Mononuclear cell (primary cell): ENCODE data around the gene PTPRA. TPM values are rescaled to one million over a fixed set of nuclear protein-coding genes. Genes with fewer than 3 reads are reported as not detected.
A peak's percentile ranks its signal among the peaks of the same experiment; 100 is the strongest.

ENCODE experiments used
- H3K27me3 ChIP-seq: 2 replicates; pipeline ENCODE4 v1.6.0; 2011; ENCODE audit warnings: low read length, control low read depth; ENCODE audit not compliant: insufficient read depth
- H3K4me1 ChIP-seq: 2 replicates; pipeline ENCODE4 v1.5.1; 2011; ENCODE audit warnings: mild to moderate bottlenecking, low read length, control low read depth; ENCODE audit not compliant: insufficient read depth
- H3K4me3 ChIP-seq: 2 replicates; pipeline ENCODE4 v1.5.1; 2011; ENCODE audit warnings: mild to moderate bottlenecking, low read length, moderate library complexity
- H3K9me3 ChIP-seq: 2 replicates; pipeline ENCODE4 v1.5.1; 2011; ENCODE audit warnings: low read depth, mild to moderate bottlenecking, control low read depth, low read length
- total RNA-seq: library from RNA; depleted of rRNA; stranded (reverse); fragments of >200 nt; gene quantifications from one replicate; pipeline ENCODE4 v1.2.3, GENCODE V29; 2012

The PTPRA gene
- total RNA-seq, 1 donor, result 148 TPM

DNA sequence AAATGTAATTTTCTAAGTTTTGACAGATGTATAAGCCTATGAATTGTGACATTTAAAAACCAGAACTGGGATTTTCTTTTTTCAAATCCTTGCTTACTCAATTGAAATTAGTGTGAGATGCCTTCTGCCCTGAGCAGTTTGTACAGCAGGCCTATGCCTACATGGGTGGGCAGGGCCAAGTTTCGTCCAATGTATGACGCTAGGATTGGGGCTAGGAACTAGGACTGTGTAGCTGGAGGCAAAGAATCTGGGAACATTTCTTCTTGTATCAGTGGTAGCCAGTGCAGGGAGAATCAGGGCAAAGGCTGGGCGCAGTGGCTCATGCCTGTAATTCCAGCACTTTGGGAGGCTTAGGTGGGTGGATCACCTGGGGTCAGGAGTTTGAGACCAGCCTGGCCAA lies 3.9 kb upstream of the PTPRA start:
- Histone ChIP-seq H3K4me1 (peaks cover 68% of the 10 kb centered on the region), H3K4me3 (no peak overlapping the region), H3K9me3 (no peaks in the 10 kb centered on the region), H3K27me3 (no peaks in the 10 kb centered on the region)

DNA sequence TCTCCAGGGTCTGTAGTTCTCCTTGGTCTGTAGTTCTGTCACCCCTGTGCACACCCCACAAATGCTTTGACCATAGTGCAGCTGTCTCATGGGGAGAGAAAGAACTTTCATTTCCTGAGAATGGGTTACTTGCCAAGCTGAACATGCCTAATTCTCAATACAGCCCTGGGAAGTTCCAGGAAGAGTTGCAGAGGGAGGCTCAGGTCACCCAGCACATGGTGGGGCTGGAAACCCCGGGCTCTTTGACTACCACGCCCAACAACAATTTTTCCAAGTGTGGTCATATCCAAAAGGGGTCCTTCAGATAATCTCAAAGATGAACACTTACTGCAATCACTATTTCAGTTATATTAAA lies 2.2 kb upstream of the PTPRA start:
- Histone ChIP-seq H3K9me3 (no peaks in the 10 kb centered on the region), H3K27me3 (no peaks in the 10 kb centered on the region), H3K4me3 (no peak overlapping the region), H3K4me1 (peaks cover 72% of the 10 kb centered on the region)

GRCh38 chr20:2871661-2872458 lies 1.4 kb upstream of the PTPRA start:
- Histone ChIP-seq H3K4me1 (peaks cover 69% of the 10 kb centered on the region), H3K9me3 (no peaks in the 10 kb centered on the region), H3K4me3 (peak overlapping the region; percentile 83), H3K27me3 (no peaks in the 10 kb centered on the region)

- Histone ChIP-seq H3K9me3 (no peaks in the 10 kb centered on the region), H3K4me1 (peaks cover 63% of the 10 kb centered on the region), H3K27me3 (no peaks in the 10 kb centered on the region), H3K4me3 (peak overlapping the region; percentile 83)
Observed at GRCh38 chr20:2872459-2873009, 747 bp upstream of the PTPRA start.

GRCh38 chr20:2873747-2874041 lies 413 bp downstream of the PTPRA start:
- peaks cover 59% of the 10 kb centered on the region for H3K4me1 ChIP-seq
- H3K4me3 ChIP-seq, result peak overlapping the region; percentile 83
- H3K27me3 ChIP-seq, result no peaks in the 10 kb centered on the region
- H3K9me3 ChIP-seq, result no peaks in the 10 kb centered on the region

- H3K4me3 ChIP-seq, result peak overlapping the region; percentile 83
- H3K27me3 ChIP-seq, result no peaks in the 10 kb centered on the region
- peaks cover 62% of the 10 kb centered on the region for H3K4me1 ChIP-seq
- H3K9me3 ChIP-seq, result no peaks in the 10 kb centered on the region
Observed at GRCh38 chr20:2874456-2874855, 1.2 kb downstream of the PTPRA start.

DNA sequence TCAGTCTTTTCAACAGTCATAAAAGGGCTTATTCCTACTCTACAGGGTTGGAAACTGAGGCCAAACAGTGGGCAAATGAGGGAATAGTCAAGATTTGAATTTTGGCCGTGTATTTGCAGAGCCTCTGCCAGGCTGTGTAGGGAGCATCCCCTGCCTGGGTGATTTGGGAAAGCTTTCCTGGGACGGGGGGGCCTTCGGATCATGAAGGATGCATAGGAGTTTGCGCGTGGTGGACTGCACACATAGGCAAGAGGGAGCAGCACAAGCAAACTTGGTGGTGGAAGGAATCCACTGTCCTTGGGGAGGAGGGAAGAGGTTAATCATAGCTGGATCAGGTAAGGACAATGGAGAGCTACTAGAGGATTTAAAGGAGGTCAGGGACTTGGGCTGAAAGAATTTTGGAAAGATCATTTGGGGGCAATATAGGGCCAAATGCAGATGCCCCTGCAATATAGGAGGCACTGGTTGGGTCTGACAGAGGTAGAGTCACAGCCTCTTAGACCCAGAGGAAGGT lies 2.5 kb downstream of the PTPRA start:
- H3K9me3 ChIP-seq, result no peaks in the 10 kb centered on the region
- H3K27me3 ChIP-seq, result no peaks in the 10 kb centered on the region
- H3K4me1 ChIP-seq, result peaks cover 56% of the 10 kb centered on the region
- H3K4me3 ChIP-seq, result no peak overlapping the region

- Histone ChIP-seq H3K9me3 (no peaks in the 10 kb centered on the region), H3K4me1 (peaks cover 32% of the 10 kb centered on the region), H3K4me3 (no peak overlapping the region), H3K27me3 (no peaks in the 10 kb centered on the region)
Observed at GRCh38 chr20:2878515-2878914, 5.2 kb downstream of the PTPRA start.

GRCh38 chr20:2879146-2879545 lies 5.9 kb downstream of the PTPRA start:
- Histone ChIP-seq H3K27me3 (no peaks in the 10 kb centered on the region), H3K9me3 (no peaks in the 10 kb centered on the region), H3K4me3 (no peak overlapping the region), H3K4me1 (peaks cover 27% of the 10 kb centered on the region)

DNA sequence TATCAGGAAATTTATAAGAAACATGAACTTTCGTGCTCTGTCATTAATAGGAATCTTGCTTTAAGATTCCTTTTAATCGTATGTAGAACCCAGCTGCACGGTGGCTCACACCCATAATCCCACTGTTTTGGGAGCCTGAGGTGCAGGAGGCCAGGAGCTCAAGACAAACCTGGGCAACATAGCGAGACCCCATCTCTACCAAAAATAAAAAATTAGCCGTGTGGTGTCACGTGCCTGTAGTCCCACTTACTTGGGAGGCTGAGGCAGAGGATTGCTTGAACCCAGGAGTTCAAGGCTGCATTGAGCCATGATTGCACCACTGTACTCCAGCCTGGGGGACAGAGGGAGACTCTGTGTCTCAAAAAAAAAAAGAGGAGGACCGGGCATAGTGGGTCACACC lies 7.4 kb downstream of the PTPRA start:
- no peak overlapping the region for H3K4me3 ChIP-seq
- H3K27me3 ChIP-seq, result no peaks in the 10 kb centered on the region
- no peaks in the 10 kb centered on the region for H3K9me3 ChIP-seq
- H3K4me1 ChIP-seq, result peaks cover 12% of the 10 kb centered on the region

DNA sequence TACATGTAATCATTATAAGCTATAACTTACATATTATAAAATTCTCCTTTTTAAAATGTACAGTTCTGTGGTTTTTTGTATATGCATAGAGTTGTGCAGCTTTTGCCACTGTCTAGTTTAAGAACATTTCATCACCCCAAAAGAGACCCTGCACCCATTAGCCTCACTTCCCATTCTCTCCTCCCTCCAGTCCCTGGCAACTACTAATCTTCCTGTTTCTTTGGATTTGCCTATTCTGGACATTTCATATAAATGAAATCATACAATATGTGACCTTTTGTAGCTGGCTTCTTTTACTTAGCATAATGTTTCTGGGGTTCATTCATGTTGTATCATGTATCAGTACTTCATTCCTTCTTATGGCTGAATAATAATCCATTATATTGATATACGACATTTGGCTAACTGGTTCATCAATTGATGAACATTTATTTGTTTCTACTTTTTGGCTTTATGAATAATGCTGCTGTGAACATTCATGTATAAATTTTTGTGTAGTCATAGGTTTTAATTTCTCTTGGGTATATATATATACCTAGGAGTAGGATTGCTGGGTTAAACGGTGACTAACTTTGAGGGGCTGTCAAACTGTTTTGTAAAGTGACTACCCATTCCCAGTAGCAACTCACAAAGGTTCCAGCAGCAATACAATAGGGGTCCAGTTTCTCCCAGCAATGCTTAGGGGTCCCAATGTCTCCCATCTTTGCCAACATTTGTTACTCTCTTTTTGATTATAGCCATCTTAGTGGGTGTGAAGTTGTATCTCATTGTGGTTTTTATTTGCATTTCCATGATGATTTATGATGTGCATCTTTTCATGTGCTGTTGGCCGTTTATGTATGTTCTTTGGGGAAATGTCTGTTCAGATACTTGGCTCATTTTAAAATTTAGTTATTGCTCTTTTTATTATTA lies 10.7 kb downstream of the PTPRA start:
- Histone ChIP-seq H3K27me3 (no peaks in the 10 kb centered on the region), H3K4me3 (no peak overlapping the region), H3K9me3 (no peaks in the 10 kb centered on the region), H3K4me1 (peaks cover 9% of the 10 kb centered on the region)

DNA sequence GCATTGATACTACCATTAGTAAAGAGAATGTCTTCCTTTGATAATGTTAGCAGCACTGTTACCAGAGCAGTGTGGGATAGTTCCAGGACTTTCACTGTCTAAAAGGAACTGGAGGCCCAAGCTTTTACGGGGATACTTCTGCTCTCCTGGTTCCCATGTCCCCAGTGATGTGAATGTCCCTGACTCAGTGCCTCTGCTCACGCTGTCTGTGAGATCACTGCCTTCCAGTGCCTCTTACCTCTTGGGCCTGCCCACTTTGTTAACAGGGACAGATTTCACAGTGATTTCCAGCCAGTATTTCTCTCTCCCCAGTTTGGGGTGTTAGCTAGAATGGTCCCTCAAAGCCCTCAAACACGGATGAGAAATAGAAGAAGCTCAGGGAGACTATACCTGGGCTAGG lies 14.4 kb downstream of the PTPRA start:
- Histone ChIP-seq H3K4me1 (peaks cover 6% of the 10 kb centered on the region), H3K27me3 (no peaks in the 10 kb centered on the region), H3K4me3 (no peak overlapping the region), H3K9me3 (no peaks in the 10 kb centered on the region)

DNA sequence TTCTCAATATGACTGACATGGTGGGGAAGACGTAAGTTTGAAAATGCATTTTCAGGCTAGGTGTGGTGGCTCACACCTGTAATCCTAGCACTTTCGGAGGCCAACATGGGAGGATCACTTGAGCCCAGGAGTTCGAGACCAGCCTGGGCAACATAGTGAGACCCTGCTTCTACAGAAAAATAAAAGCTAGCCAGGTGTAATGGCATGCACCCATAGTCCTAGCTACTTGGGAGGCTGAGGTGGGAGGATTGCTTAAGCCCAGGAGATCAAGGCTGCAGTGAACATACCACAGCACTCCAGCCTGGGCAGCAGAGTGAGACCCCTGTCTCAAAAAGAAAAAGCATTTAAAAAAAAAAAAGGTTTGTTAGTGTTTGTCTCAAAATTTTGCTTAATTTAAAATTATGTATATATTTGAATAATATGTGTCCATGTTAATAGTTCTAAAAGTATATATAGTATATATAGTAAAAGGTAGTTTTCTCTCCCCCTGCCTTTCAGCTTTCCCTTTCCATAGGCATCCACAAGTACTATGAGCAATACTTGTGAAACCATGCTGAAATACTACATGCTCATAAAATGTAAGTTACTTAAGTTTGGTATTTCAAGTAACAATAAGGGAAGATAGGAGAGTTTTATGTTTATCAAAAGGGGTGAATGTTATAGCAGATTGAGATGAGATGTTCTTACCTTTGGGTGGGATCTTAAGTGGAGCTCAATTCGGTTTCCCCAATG lies 15.1 kb downstream of the PTPRA start:
- Histone ChIP-seq H3K27me3 (no peaks in the 10 kb centered on the region), H3K9me3 (no peaks in the 10 kb centered on the region), H3K4me3 (no peak overlapping the region), H3K4me1 (peaks cover 6% of the 10 kb centered on the region)

GRCh38 chr20:2889209-2889608 lies 15.9 kb downstream of the PTPRA start:
- no peak overlapping the region for H3K4me3 ChIP-seq
- H3K4me1 ChIP-seq, result peaks cover 6% of the 10 kb centered on the region
- no peaks in the 10 kb centered on the region for H3K27me3 ChIP-seq

GRCh38 chr20:2889797-2890196 lies 16.5 kb downstream of the PTPRA start:
- no peaks in the 10 kb centered on the region for H3K27me3 ChIP-seq
- no peaks in the 10 kb centered on the region for H3K9me3 ChIP-seq
- peaks cover 6% of the 10 kb centered on the region for H3K4me1 ChIP-seq
- no peak overlapping the region for H3K4me3 ChIP-seq

More at GRCh38 chr20:2889209-2889608, 15.9 kb downstream of the PTPRA start:
- no peaks in the 10 kb centered on the region for H3K9me3 ChIP-seq
